ENCODE data around the gene PARVG.

Gene PARVG

GRCh38 chr22:44194569-44194968 lies 13.8 kb downstream of the PARVG start:
- DNase-seq (no peak), ATAC-seq (no peak)
- no peak overlapping the region for H3K4me3 Mint-ChIP-seq
- no peaks in the 10 kb centered on the region for H3K27me3 Mint-ChIP-seq
- no peak overlapping the region for H3K27ac Mint-ChIP-seq
- H3K4me1 Mint-ChIP-seq: peaks cover 60% of the 10 kb centered on the region
- peaks cover 0 to 10% of the 10 kb centered on the region in 2 donors for H3K9me3 Mint-ChIP-seq

GRCh38 chr22:44195189-44195871 lies 14.6 kb downstream of the PARVG start:
- Mint-ChIP-seq H3K4me1 (peaks cover 66% of the 10 kb centered on the region), H3K4me3 (no peak overlapping the region), H3K27ac (no peak overlapping the region), H3K9me3 (peaks cover 0 to 10% of the 10 kb centered on the region in 2 donors), H3K27me3 (no peaks in the 10 kb centered on the region)
- no peak for DNase-seq
- ATAC-seq: no peak

GRCh38 chr22:44196241-44196640 lies 15.5 kb downstream of the PARVG start:
- no peak overlapping the region for H3K27ac Mint-ChIP-seq
- DNase-seq (no peak), ATAC-seq (no peak)
- peaks cover 66% of the 10 kb centered on the region for H3K4me1 Mint-ChIP-seq
- H3K4me3 Mint-ChIP-seq: no peak overlapping the region
- H3K9me3 Mint-ChIP-seq: peaks cover 0 to 10% of the 10 kb centered on the region in 2 donors
- no peaks in the 10 kb centered on the region for H3K27me3 Mint-ChIP-seq

- no peak for DNase-seq
- H3K4me3 Mint-ChIP-seq: no peak overlapping the region
- peaks cover 63% of the 10 kb centered on the region for H3K4me1 Mint-ChIP-seq
- peaks cover 0 to 10% of the 10 kb centered on the region in 2 donors for H3K9me3 Mint-ChIP-seq
- ATAC-seq: no peak
- no peaks in the 10 kb centered on the region for H3K27me3 Mint-ChIP-seq
- H3K27ac Mint-ChIP-seq: no peak overlapping the region
Observed at GRCh38 chr22:44196731-44197131, 16.0 kb downstream of the PARVG start.

GRCh38 chr22:44197271-44197670 lies 16.5 kb downstream of the PARVG start:
- no peak overlapping the region for H3K4me3 Mint-ChIP-seq
- peaks cover 62% of the 10 kb centered on the region for H3K4me1 Mint-ChIP-seq
- DNase-seq (no peak), ATAC-seq (no peak)
- H3K9me3 Mint-ChIP-seq: peaks cover 0 to 10% of the 10 kb centered on the region in 2 donors
- no peak overlapping the region for H3K27ac Mint-ChIP-seq
- H3K27me3 Mint-ChIP-seq: no peaks in the 10 kb centered on the region

GRCh38 chr22:44199164-44199563 lies 18.4 kb downstream of the PARVG start:
- DNase-seq (no peak), ATAC-seq (no peak)
- Mint-ChIP-seq H3K4me3 (no peak overlapping the region), H3K4me1 (peaks cover 43% of the 10 kb centered on the region), H3K27me3 (no peaks in the 10 kb centered on the region), H3K9me3 (peaks cover 0 to 6% of the 10 kb centered on the region in 2 donors), H3K27ac (peak overlapping the region in 1 of 2 donors; percentile 15)

- Mint-ChIP-seq H3K9me3 (no peaks in the 10 kb centered on the region), H3K27me3 (no peaks in the 10 kb centered on the region), H3K4me1 (peaks cover 36% of the 10 kb centered on the region), H3K4me3 (no peak overlapping the region), H3K27ac (peak overlapping the region in 1 of 2 donors; percentile 15)
- ATAC-seq (no peak), DNase-seq (no peak)
Observed at GRCh38 chr22:44199866-44200265, 19.1 kb downstream of the PARVG start.

- Mint-ChIP-seq H3K4me1 (peaks cover 31% of the 10 kb centered on the region), H3K9me3 (no peaks in the 10 kb centered on the region), H3K27ac (no peak overlapping the region), H3K4me3 (no peak overlapping the region), H3K27me3 (no peaks in the 10 kb centered on the region)
- DNase-seq (no peak), ATAC-seq (no peak)
Observed at GRCh38 chr22:44200451-44200850, 19.7 kb downstream of the PARVG start.

- Mint-ChIP-seq H3K4me1 (peaks cover 31% of the 10 kb centered on the region), H3K4me3 (no peak overlapping the region), H3K9me3 (no peaks in the 10 kb centered on the region), H3K27ac (peak overlapping the region; percentile 26 to 48), H3K27me3 (no peaks in the 10 kb centered on the region)
- DNase-seq (no peak), ATAC-seq (no peak)
Observed at GRCh38 chr22:44200855-44201550, 20.3 kb downstream of the PARVG start.

GRCh38 chr22:44201665-44202064 lies 20.9 kb downstream of the PARVG start:
- Mint-ChIP-seq H3K4me3 (no peak overlapping the region), H3K4me1 (peaks cover 31% of the 10 kb centered on the region), H3K9me3 (no peaks in the 10 kb centered on the region), H3K27ac (peak overlapping the region in 1 of 2 donors; percentile 34), H3K27me3 (no peaks in the 10 kb centered on the region)
- DNase-seq: no peak
- no peak for ATAC-seq

GRCh38 chr22:44202261-44202789 lies 21.6 kb downstream of the PARVG start:
- no peaks in the 10 kb centered on the region for H3K9me3 Mint-ChIP-seq
- ATAC-seq (no peak), DNase-seq (no peak)
- no peak overlapping the region for H3K4me3 Mint-ChIP-seq
- no peak overlapping the region for H3K27ac Mint-ChIP-seq
- H3K4me1 Mint-ChIP-seq: peaks cover 31% of the 10 kb centered on the region
- H3K27me3 Mint-ChIP-seq: no peaks in the 10 kb centered on the region

- Mint-ChIP-seq H3K27me3 (no peaks in the 10 kb centered on the region), H3K9me3 (no peaks in the 10 kb centered on the region), H3K4me1 (peaks cover 36% of the 10 kb centered on the region), H3K27ac (no peak overlapping the region), H3K4me3 (no peak overlapping the region)
- no peak for DNase-seq
- ATAC-seq: no peak
Observed at GRCh38 chr22:44203203-44203602, 22.5 kb downstream of the PARVG start.

GRCh38 chr22:44204739-44205515 lies 24.2 kb downstream of the PARVG start:
- H3K27me3 Mint-ChIP-seq: no peaks in the 10 kb centered on the region
- no peak overlapping the region for H3K27ac Mint-ChIP-seq

GRCh38 chr22:44205516-44206329 lies 25.0 kb downstream of the PARVG start:
- H3K27me3 Mint-ChIP-seq: no peaks in the 10 kb centered on the region
- no peak for ATAC-seq
- H3K4me1 Mint-ChIP-seq: peaks cover 17% of the 10 kb centered on the region
- no peak overlapping the region for H3K4me3 Mint-ChIP-seq
- H3K9me3 Mint-ChIP-seq: peaks cover 13 to 14% of the 10 kb centered on the region in 2 donors
- no peak for DNase-seq
- H3K27ac Mint-ChIP-seq: no peak overlapping the region

More at GRCh38 chr22:44204739-44205515, 24.2 kb downstream of the PARVG start:
- Mint-ChIP-seq H3K4me1 (peaks cover 25% of the 10 kb centered on the region), H3K4me3 (no peak overlapping the region), H3K9me3 (peaks cover 10 to 12% of the 10 kb centered on the region in 2 donors)
- DNase-seq (no peak), ATAC-seq (no peak)

- ATAC-seq (no peak), DNase-seq (no peak)
- no peak overlapping the region for H3K4me3 Mint-ChIP-seq
- peak overlapping the region in 1 of 2 donors; percentile 80 for H3K27ac Mint-ChIP-seq
- H3K4me1 Mint-ChIP-seq: peaks cover 15% of the 10 kb centered on the region
- no peaks in the 10 kb centered on the region for H3K27me3 Mint-ChIP-seq
- H3K9me3 Mint-ChIP-seq: peaks cover 15 to 19% of the 10 kb centered on the region in 2 donors
Observed at GRCh38 chr22:44206330-44206645, 25.6 kb downstream of the PARVG start.

Measured in stimulated activated naive CD8-positive, alpha-beta T cell treated with anti-CD3 and anti-CD28 coated beads, Interleukin-15, amount 100 ng/mL, for 72 hours (primary cell).